RCC 7860 (cell line): Measurements from ENCODE around the gene GPX2.

ENCODE experiments used
- DNase-seq: peaks from one replicate; pipeline ENCODE4 v3.0.0-alpha.2; 2015; ENCODE audit warnings: low spot score
- FAIRE-seq: peaks from 2 replicates; lab custom pipeline; 2012; peaks lifted over from hg19 to GRCh38; lab: Jason Lieb, UNC

Gene GPX2

GRCh38 chr14:64940336-64940910 is 2.1 kb downstream of the GPX2 start:
- DNase-seq, result no peak
- no peak for FAIRE-seq

DNA sequence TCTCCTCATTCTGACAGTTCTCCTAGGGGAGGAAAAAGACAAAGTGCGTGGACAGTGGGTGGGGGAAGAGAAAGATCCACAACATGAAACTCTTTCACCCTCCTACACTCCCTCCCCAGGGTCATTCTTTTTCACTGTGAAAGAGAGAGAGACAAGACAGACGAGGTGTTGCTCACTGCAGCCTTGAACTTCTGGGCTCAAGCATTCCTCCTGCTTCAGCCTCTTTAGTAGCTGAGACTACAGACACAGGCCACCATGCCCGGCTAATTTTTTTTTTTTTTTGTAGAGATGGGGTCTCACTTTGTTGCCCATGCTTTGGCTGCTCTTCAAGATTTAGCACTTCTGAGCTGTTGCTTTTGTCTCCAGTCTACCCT is 2.7 kb downstream of the GPX2 start:
- no peak for DNase-seq
- no peak for FAIRE-seq

DNA sequence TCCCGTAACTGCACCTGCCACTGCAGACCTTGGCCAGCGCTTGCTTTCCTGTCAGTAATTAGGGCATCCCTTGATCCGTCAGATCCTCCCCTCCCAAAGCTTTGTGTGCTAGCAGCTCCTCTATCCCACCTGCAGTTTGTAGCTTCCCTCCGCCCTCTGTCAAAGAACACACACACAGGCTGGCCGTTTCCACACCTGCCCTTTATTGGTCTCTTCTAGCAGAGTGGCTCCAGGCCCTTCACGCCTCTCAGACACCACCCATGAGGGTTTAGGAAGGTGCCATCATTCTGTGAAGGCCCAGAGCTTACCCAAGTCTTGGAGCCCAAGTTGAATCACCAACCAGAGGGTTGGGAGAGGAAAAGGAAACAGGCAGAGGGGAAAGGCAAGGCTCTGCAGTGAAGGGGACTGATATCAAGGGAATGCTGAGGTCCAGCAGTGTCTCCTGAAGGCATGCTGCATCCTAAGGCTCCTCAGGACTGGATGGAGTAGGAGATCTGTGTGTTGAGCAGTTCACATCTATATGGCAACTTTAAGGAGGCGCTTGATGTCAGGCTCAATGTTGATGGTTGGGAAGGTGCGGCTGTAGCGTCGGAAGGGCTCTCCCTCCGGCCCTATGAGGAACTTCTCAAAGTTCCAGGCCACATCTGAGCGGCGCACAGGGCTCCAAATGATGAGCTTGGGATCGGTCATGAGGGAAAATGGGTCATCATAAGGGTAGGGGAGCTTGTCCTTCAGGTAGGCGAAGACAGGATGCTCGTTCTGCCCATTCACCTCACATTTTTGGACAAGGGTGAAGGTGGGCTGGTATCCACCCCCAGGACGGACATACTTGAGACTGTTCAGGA is 3.4 kb downstream of the GPX2 start:
- DNase-seq, result no peak
- no peak for FAIRE-seq

DNA sequence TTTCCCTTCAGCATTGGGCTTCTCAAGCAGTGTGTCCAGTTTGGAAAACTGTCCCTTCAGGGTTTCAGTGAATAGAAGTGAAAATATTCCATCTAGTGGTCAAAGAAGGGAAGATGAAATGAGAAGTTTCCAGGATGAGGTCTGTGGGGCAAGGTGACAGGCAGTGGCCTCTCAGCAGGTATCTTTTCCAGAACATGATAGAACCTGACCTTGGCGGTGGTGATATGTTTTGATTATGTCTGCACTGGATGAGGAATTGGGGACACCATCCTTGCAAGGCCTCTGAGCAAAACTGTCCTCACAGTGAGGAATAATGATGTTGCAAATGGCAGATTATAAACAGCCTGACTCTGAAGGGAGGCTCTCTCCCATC is 4.7 kb downstream of the GPX2 start:
- no peak for DNase-seq

GRCh38 chr14:64937171-64937820 is 5.2 kb downstream of the GPX2 start:
- FAIRE-seq, result no peak
- DNase-seq, result no peak

More for the DNA sequence above, 4.7 kb downstream of the GPX2 start:
- no peak for FAIRE-seq

DNA sequence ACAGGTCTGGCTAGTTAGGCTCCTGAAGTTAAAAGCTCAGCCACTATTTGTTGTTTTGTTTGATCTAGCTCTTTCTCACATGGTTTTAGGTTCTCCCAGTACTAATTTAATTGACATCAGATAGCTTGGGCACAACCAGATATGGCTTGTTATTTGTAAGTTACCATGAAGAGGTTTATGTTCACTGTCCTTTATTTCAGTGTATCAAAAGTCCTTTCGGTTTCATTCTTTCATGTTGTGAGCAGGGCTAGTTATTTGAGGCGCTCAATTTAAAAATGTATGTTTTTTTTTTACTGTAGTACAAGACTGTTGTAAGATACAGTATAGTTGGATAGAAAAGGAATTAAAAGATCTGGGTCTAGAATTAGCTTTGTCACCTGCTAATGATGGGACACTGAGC is 7.0 kb downstream of the GPX2 start:
- DNase-seq, result no peak
- no peak for FAIRE-seq

DNA sequence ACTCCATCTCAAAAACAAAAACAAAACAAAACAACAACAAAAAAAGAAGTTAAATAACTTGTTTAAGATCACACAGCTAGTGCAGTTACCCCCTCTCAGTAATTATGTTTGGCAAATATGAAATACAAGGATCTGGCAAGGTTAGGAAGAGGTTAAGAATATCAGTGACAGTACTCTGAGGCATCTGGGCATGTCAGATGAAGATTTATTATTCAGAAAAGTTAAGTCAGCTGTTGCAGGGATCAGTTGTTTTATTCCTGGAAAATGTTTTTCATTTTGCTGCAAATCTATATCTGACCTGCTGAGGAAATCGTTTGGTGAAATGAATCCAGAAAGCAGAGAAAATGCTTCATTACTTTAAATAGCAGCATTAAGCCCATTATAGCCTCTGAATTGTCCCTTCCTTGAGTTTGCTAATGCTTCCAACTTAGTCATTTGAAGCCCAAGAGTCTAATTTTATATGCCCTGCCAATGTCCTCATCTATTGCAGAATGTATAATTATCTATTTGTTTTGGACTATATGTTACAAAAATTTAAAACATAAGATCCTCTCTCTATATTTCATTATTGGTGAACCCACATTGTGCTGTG is 8.1 kb downstream of the GPX2 start:
- DNase-seq (no peak), FAIRE-seq (no peak)

DNA sequence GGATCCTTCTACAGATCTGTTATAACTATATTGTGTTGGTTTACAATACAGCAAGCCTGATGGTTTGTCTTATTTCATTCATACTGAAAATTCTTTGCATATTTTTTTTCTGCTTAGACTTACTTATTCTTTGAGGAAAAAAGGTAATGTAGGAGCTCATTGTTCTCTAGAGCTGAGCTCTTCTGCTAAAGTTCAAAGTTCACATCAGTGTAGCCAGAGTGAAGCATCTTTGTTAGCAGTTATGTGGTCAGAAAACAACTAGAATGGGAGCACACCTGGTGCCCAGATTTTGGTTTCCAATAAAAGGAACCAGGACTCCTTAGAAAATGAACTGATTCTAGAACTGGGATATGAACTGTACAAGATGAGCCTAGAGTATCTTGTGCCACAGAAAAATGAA is 10.3 kb downstream of the GPX2 start:
- FAIRE-seq (no peak), DNase-seq (no peak)

DNA sequence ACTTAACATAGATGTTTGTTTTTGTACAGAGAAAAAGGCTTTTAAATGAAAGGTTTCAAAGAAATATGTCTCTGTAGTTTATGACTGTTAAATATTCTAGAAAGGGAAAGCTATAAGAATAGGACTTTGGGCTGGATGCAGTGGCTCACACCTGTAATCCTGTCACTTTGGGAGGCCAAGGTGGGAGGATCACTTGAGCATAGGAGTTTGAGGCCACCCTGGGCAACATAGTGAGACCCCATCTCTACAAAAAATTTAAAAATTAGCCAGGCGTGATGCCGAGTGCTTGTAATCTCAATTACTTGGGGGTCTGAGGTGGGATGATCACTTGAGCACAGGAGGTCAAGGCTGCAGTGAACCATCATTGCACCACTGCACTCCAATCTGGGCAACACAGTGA is 11.4 kb downstream of the GPX2 start:
- FAIRE-seq, result no peak

DNA sequence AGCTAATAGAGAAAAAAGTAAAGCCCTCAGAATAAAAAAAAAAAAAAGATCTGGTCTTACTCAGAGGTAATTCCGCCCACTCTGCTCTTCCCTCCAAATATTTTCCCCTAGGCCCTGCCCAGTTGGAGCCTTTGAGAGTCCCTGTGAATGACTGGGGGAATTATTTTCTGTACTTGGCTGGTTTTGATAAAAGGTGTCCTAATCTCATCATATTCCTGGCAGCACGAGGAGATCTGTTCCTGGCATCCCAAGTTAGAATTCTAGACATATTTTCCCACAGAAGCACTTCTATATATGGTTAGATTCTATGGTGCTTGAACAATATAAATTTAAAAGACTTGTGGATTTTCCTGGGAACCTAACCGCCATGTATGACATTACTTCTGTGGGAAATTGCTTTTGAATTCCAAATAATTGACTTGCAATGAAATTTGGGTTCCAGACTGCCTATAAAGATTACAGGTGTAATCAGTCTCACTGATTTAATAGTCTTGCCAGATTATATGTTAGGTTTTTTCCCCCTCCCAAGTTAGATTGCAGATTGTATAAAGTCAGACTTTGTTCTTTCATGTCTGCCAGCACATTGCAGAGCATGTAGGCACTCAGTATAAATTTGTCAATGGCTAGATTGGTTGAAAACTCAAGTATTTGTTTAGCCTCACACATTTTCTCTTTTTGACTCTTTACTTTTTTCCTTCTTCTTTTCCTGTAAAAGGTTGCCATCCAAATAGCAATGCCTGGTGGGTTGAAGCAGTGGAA is 12.3 kb downstream of the GPX2 start:
- DNase-seq, result no peak
- FAIRE-seq, result no peak

More for the DNA sequence above, 11.4 kb downstream of the GPX2 start:
- DNase-seq, result no peak

DNA sequence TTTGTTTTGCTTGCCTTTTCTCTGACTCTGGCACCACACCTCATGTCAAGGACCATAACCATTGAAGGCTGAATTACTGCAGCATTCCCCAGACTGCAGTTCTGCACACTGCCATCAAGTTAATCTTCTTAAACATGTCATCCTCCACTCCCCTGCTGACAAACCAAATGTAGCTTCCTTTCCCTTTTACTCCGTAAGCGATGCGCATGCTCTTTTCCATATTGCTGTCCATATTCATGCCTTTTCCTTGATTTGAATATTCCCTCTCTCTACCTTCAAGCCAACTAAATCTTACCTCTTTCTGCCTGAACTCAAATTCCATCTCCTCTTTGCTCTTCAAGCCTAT is 13.6 kb downstream of the GPX2 start:
- FAIRE-seq (no peak), DNase-seq (no peak)

DNA sequence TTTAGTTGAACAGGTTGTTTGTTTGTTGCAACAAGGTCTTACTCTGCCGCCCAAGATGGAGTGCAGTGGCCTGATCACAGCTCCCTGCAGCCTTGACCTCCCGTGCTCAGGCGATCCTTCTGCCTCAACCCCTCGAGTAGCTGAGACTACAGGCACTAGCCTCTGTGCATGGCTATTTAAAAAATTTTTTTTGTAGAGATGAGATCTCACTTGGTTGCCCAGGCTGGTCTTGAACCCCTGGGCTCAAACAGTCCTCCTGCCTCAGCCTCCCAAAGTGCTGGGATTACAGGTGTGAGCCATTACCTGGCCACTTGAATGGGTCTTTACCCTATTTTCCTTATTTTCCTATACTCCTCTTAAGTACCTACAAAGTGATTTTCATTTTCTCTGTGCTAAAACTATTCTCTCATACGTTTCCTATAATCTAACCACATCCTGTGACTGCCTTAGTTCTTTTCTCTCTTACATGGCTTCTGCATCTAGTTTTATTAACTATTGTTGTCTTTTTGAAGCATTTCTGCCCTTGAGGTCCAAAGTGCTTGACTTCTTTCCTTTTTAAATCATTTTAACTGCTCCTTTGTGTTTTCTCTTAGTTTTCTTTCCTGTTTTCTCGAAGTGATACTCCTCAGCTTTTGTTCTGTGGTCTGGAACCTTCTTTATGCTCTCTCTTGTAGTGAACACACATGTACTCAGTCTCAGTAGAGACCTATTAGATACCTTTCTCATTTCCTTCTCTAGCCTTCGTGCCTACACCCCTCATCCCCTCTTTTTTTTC is 14.1 kb downstream of the GPX2 start:
- DNase-seq, result no peak
- no peak for FAIRE-seq

DNA sequence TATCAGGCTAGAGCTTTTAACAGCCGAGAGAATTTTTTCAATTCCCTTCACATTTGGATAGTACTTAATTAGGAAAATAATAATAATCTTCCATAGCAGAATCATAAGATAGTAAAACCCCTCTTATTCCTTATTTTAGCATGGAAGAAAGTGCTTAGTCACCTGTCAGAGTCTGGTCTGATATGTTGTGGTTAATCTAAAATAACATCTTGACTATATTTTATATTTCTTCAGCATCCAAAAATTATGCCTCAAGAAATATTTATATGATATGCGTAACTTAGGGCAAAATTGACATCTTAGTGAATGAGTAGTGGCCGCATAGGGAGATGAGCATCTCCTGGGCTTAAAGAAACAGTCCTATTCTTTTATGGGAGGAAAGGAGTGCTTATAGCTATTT is 15.5 kb downstream of the GPX2 start:
- DNase-seq (no peak), FAIRE-seq (no peak)

DNA sequence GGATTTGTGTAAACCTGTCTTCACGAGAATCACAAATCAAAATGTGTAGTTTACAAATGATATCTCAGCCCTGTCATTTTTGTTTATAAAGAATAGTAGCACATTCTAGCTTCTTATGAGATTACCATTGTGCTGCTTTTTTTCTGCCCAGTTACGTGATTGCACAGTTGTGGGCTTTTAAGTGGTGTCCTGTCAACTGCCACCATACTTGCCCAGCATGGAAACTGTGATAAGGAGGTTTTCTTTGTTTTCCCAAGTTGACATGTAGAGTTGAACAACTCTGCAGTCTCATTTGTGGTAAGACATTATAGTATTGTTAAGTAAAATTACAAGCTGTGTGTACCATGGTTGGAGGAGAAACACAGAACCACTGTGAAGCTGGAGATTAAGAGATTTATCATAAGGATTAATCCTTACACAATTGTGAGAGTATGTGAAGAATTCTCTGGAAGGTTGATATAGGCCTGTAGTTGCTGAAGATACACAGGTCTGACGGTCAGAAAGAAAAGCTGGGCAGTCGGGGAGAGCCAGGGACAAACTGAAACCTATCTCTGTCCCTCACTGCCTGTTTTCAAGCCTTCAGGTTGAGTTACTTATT is 16.0 kb downstream of the GPX2 start:
- DNase-seq, result no peak
- no peak for FAIRE-seq

GRCh38 chr14:64923015-64923414 is 19.5 kb downstream of the GPX2 start:
- DNase-seq, result no peak
- no peak for FAIRE-seq

GRCh38 chr14:64920465-64920864 is 22.1 kb downstream of the GPX2 start:
- DNase-seq (no peak), FAIRE-seq (no peak)

DNA sequence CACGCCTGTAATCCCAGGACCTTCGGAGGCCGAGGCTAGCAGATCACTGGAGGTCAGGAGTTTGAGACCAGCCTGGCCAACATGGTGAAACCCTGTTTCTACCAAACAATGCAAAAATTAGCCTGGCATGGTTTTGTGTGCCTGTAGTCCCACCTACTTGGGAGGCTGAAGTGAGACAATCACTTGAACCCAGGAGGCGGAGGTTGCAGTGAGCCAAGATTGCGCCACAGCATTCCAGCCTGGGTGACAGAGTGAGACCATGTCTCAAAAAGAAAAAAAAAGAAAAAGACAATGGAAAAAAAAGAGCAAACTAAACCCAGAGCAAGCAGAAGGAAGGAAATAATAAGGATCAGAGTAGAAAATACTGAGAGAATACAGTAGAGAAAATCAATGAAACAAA is 22.9 kb downstream of the GPX2 start:
- DNase-seq (no peak), FAIRE-seq (no peak)

DNA sequence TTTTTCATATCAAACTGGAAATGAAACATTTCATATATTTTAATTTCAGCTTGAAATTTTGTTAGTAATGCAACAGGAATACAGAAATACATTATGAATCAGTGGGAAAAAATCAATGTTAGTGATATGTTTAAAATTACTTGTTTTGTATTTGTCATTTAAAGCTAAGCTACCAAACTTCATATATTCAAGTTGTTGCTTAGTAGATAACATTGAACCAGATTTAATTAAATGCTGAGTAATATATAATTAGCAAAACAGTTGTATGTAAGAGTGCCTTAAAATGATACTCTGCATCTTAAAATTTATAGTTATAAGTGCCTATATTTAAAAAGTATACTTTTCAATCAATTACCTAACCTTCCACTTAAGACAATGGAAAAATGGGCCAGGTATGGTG is 23.3 kb downstream of the GPX2 start:
- DNase-seq (no peak), FAIRE-seq (no peak)

- DNase-seq (no peak), FAIRE-seq (no peak)
Measured at GRCh38 chr14:64918216-64918615, 24.3 kb downstream of the GPX2 start.

- no peak for DNase-seq
- no peak for FAIRE-seq
Measured at GRCh38 chr14:64915797-64916196, 26.7 kb downstream of the GPX2 start.
